LNCAP (cell line): Measurements from ENCODE around the gene SLC66A2.

Experiments used
- CTCF ChIP-seq: fragments of 450-650 bp; IDR thresholded peaks from 2 replicates; pipeline ENCODE4 v1.5.1; 2017; ENCODE audit warnings: mild to moderate bottlenecking

The SLC66A2 gene

GRCh38 chr18:79910563-79911343, 40.7 kb downstream of the SLC66A2 start:
- TF ChIP-seq CTCF, result no peak

- no peak for TF ChIP-seq CTCF
These were observed 44.7 kb downstream of the SLC66A2 start for GRCh38 chr18:79906706-79907105.

DNA sequence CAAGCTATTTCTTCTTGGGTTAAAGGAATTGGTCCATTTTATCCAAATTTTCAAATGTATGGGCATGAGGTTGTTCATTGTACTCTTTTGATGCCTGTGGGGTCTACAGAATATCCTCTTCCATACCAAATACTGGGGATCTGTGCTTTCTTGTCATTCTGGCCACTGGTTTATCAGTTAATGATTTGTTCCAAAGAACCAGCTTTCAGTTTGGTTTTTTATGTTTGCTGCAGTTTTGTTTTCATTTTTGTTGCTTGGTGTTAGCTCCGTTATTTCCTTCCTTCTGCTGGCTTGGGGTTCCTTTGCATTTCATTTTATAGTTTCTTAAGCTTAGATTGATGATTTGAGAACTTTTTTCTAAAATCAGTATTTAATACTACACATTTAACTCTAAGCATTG, 45.5 kb downstream of the SLC66A2 start:
- no peak for TF ChIP-seq CTCF

- no peak for TF ChIP-seq CTCF
These were observed 46.0 kb downstream of the SLC66A2 start for GRCh38 chr18:79905389-79905911.

DNA sequence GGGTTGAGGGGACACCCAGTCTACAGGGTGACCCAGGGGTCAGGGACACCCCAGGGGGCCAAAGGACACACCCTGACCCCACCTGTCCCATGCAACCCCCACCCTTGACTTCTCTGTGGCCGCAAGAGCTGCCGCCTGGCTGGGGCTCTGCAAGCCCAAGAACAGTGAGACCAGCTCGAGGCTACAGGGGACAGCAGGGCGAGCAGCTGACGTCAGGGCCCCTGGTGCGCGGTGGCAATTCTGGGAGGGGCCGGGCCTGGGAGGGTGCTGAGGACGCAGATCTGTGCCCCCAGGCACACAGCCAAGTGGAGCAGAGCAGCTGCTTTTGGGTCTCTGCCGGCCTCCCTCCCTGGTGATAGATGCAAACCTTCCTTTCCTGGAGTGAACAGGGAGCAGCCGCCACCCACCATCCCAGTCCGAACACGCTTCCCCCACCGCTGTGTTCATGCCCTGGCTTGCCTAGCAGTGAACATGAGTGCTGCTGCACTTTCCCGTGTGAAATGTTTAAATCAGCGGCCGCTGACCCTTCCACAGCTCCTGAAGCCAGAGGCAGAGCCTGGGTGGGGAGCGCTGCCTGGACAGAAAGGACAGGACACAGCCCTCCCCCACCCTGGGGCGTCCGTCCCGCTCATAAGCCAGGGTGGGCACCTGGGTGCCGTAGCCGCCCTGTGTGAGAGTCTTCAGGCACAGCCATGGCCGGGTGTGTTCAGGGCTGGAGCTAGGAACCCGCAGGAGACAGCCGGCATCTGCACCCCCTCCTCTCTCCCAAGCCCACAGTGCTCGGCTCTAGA, 46.9 kb downstream of the SLC66A2 start:
- TF ChIP-seq CTCF, result no peak

- no peak for TF ChIP-seq CTCF
These were observed 47.6 kb downstream of the SLC66A2 start for GRCh38 chr18:79903787-79904356.

- no peak for TF ChIP-seq CTCF
These were observed 48.3 kb downstream of the SLC66A2 start for GRCh38 chr18:79903071-79903635.
